ENCODE results near the gene BST1.

Gene BST1

GRCh38 chr4:15736514-15737050 lies 33.7 kb downstream of the BST1 start:
- TF ChIP-seq GABPA (IDR thresholded peaks at IDR 0.05; ENCODE audit: low read depth) (no peak), SPI1 (IDR thresholded peaks at IDR 0.05; ENCODE audit: borderline replicate concordance, low read depth) (no peak), REST (IDR thresholded peaks at IDR 0.05; ENCODE audit: insufficient replicate concordance, low read depth) (no peak), CTCF (IDR thresholded peaks at IDR 0.05; ENCODE audit: insufficient read depth, low read length) (no peak), POLR2AphosphoS5 (IDR thresholded peaks at IDR 0.05; ENCODE audit: low read depth) (no peak)
- Histone ChIP-seq H3K27ac (replicated peaks) (no peak overlapping the region), H3K4me3 (replicated peaks; ENCODE audit: insufficient read depth, low read length) (no peak overlapping the region), H3K27me3 (ENCODE audit: insufficient read depth, poor library complexity, severe bottlenecking) (no peaks in the 10 kb centered on the region)
- no peak for DNase-seq (ENCODE audit: low read depth in 1 of 2, low spot score in 1 of 2)

GRCh38 chr4:15737255-15737654 lies 34.4 kb downstream of the BST1 start:
- TF ChIP-seq SPI1 (IDR thresholded peaks at IDR 0.05; ENCODE audit: borderline replicate concordance, low read depth), result no peak
- TF ChIP-seq POLR2AphosphoS5 (IDR thresholded peaks at IDR 0.05; ENCODE audit: low read depth), result no peak
- TF ChIP-seq REST (IDR thresholded peaks at IDR 0.05; ENCODE audit: insufficient replicate concordance, low read depth), result no peak
- no peak for TF ChIP-seq GABPA (IDR thresholded peaks at IDR 0.05; ENCODE audit: low read depth)
- no peak for TF ChIP-seq CTCF (IDR thresholded peaks at IDR 0.05; ENCODE audit: insufficient read depth, low read length)
- no peak for DNase-seq (ENCODE audit: low read depth in 1 of 2, low spot score in 1 of 2)
- no peak overlapping the region for H3K27ac ChIP-seq (replicated peaks)
- no peak overlapping the region for H3K4me3 ChIP-seq (replicated peaks; ENCODE audit: insufficient read depth, low read length)
- no peaks in the 10 kb centered on the region for H3K27me3 ChIP-seq (ENCODE audit: insufficient read depth, poor library complexity, severe bottlenecking)

- TF ChIP-seq SPI1 (IDR thresholded peaks at IDR 0.05; ENCODE audit: borderline replicate concordance, low read depth), result no peak
- no peak for TF ChIP-seq GABPA (IDR thresholded peaks at IDR 0.05; ENCODE audit: low read depth)
- no peak for TF ChIP-seq REST (IDR thresholded peaks at IDR 0.05; ENCODE audit: insufficient replicate concordance, low read depth)
- TF ChIP-seq POLR2AphosphoS5 (IDR thresholded peaks at IDR 0.05; ENCODE audit: low read depth), result no peak
- no peak for TF ChIP-seq CTCF (IDR thresholded peaks at IDR 0.05; ENCODE audit: insufficient read depth, low read length)
- no peak for DNase-seq (ENCODE audit: low read depth in 1 of 2, low spot score in 1 of 2)
These were observed 36.0 kb downstream of the BST1 start for GRCh38 chr4:15738877-15739276.

More at GRCh38 chr4:15738877-15739276, 36.0 kb downstream of the BST1 start:
- Histone ChIP-seq H3K4me3 (replicated peaks; ENCODE audit: insufficient read depth, low read length) (no peak overlapping the region), H3K27ac (replicated peaks) (no peak overlapping the region), H3K27me3 (ENCODE audit: insufficient read depth, poor library complexity, severe bottlenecking) (no peaks in the 10 kb centered on the region)

Measured in HL-60 (cell line).